SKM-1 (cell line): Measurements from ENCODE around the gene FNDC11.

ENCODE experiments used
- DNase-seq: peaks from one replicate; lab custom pipeline; 2025; ENCODE audit not compliant: unreplicated experiment; lab: John Stamatoyannopoulos, UW

FNDC11 gene

DNA sequence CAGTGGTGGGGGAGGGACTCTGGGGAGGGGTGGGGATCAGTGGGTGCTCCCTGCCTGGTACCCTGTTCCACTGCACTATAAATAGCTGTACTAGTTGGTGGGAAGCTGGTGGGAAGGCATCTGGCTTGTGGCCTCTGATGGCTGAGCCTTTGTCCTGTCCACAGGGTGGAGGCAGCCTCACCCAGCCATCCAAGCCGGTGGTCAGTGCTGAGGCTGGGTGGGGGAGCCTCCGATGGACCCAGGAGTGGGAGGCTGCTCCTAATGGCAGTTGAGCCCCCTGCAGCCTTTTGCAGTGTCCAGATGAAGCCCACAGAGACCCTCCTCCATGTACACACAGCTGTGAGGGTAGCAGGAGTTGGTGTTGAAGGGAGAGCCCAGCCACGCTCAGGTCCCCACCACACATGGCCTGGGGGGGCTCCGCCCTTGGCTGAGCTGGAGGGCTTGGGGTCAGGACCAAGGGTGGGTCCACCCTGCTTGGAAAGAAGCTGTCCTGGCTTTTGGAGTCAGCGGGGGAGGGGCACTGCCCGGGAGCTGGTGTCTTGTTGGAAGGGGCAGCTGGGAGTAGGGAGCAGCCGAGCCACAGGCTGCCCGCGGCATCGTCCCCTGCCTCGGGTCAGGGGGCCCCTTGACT is 30.9 kb upstream of the FNDC11 start:
- no peak for DNase-seq

DNA sequence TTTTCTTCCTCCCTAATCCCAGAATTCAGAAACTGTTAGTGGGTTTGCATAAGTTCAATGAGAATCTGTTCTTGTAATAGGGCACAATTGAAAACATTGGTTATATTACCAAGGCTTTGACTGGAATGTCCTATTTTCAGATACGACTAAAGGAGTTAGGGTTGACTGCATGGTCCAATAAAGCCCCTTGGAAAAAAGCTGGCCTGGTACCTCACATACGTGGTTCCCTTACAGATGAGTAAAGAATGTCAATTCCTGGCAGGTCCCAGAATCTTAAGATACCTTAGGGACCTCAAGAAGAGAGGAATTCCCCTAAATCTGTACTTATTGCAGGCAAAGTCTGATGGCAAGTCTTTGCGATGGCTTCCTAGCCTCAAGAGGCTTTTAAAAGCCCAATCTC is 28.8 kb upstream of the FNDC11 start:
- no peak for DNase-seq

DNA sequence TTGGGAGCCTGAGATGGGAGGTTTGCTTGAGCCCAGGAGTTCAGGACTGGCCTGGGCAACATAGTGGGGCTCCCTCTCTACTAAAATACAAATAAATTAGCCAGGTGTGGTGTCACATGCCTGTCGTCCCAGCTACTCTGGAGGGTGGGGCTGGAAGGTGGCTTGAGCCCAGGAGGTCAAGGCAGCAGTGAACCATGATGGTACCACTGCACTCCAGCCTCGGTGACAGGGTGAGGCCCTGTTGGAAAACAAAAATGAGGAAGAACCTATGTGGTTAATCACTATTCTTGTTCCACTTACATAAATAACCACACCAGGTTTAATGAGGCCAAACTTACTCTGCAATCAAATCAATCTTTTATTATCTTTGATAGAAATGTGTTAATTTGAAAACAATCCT is 28.0 kb upstream of the FNDC11 start:
- DNase-seq, result no peak

DNA sequence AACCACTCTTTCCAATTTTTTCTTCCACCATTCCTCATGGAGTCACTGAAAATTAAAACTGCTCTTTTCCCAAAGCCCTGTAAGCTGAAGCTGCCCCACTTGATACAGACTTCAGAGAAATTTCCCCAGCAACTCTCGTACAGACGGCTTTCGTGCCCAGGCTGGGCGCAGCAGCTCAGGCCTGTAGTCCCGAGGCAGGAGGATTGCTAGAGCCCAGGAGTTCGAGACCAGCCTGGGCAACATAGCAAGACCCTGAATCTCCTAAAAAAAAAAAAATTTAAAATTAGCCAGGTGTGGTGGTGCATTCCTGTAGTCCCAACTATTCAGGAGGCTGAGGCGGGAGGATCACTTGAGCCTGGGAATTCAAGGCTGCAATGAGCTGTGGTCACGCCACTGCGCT is 26.8 kb upstream of the FNDC11 start:
- DNase-seq, result no peak

DNA sequence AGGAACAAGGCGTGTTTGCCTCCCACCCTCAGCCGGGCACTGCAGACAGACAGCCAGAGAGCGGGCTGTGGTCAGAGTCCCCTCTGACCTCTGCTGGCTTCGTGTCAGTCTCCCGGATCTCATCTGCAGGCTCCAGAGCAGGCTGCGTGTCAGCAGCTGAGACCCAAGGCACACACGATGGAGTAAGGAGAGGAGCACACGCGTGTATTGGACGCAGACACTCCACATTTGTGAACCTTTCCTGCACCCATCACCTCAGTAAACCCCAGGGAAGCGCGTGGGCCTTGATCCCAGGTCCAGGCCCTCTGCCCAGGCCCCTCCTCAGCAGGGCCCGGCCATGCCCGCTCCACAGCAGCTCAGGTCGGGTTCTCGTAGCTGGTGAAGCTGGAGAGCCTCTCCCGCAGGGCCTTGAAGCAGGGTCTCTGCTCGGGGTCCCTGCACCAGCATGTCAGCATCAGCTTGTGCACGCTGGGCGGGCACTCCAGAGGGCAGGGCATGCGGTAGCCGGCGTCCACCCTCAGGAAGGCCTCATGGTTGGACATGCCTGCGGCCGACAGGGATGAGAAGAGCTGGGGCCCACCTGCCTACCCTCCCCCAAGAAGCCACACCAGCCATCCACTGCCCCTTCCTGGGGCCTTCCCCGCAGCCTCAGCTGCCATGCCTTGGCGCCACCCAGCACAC is 24.6 kb upstream of the FNDC11 start:
- DNase-seq, result no peak

DNA sequence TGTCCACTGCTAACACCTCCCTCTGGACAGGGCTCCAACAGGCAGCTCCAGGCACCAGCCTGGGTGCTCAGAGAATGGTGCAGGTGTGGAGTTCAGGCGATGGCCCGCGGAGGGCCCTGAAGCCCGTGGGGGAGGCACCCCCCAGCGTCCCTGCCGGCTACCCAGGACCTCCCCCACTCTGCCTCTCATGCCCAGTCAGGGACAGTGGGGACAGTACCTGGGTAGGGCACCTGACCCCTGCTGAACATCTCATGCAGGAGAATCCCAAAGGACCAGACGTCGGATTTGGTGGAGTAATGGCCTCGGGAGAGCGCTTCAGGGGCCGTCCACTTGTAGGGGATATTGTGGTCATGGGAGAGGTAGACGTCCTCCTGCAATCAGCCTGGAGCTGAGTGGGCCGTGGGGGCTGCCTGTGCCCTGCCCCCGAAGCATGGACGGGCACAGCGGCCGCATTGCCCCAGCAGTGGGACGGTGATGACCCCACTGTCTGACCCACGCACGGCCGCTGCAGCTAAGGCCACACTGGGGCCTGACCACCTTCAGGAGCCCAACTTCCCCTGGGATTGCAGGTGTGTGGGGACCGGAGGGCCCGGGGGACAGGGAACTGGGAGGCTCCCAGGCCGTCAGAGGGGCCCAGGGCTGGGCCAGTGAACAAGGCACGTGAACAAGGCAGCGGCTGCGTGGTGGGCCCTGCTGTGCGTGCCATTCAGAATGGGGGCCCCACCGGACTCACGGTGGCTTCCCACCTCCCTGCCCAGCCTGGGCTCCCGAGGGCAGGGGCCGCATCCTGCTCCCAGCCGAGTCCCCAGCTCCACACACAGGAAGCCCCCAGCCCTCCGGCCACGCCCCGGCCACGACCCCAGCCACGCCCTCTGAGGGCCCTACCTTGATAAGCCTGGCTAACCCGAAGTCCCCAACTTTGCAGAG is 23.8 kb upstream of the FNDC11 start:
- DNase-seq, result no peak

DNA sequence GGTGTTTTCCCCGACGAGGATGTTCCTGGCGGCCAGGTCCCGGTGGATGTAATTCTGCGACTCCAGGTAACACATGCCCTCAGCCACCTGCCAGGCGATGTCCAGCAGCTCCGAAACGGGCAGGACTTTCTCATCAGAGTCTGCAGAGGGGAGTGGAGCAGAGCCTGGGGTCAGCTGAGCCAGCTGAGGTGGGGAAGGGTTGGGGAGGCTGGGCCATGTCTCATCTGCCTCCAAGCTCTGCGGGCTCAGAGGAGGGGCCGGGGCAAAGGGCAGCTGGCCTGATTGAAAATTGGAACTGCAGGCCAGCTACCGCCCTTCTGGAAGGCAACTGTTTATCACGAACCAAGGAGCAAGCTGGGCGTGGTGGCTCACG is 23.2 kb upstream of the FNDC11 start:
- no peak for DNase-seq

DNA sequence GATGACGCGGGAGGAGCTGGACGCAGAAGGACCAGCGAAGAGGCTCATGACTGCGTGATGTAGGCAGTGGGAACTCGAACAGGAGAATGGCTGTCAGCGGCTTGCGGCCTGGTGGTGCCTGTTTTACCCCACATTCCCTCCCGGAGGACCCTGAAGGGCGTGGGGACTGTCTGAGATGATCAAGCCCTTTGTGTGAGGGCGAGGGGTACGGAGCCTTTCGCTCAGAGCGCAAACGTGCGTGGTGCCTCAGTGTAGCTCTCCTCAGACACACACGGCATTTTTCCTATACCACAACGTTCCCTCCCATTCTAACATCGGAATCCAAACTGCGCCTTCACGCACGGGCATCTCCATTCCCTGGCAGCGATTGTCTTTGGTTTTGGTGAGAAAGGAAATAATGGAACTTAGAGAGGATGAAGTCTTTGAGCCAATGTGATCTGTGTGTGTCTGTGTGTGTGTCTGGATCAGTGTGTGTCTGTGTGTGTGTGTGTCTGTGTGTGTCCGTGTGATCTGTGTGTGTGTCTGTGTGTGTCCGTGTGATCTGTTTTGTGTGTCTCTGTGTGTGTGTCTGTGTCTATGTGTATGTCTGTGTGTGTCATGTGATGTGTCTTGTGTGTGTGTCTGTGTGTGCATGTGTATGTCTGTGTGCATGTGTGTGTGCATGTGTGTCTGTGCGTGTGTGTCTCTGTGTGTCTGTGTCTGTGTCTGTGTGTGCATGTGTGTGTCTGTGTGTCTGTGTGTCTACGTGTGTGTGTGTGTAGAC is 22.1 kb upstream of the FNDC11 start:
- no peak for DNase-seq

DNA sequence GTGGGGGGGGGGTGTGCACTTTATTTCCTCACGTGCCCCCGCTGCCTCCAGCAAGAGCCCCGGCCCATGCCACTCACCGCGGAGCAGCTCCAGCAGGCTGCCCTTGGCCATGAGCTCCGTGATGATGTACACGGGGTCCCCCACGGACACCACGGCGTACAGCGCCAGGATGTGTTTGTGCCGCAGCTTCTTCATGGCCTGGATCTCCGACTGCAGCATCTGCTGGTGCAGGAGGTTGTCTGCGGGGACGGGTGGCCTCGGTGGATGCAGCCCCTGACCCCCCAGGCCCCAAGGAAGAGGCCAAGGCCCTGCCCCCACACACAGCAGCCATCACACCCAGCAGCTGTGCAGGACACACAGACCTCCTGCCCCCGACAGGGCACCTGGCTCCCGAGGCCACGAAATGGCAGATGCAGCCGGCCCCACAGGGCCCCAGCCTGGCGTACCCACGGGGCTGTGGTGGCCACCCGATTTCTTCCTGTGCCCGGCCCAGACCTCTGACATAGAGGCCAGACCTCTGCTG is 21.4 kb upstream of the FNDC11 start:
- DNase-seq, result no peak

DNA sequence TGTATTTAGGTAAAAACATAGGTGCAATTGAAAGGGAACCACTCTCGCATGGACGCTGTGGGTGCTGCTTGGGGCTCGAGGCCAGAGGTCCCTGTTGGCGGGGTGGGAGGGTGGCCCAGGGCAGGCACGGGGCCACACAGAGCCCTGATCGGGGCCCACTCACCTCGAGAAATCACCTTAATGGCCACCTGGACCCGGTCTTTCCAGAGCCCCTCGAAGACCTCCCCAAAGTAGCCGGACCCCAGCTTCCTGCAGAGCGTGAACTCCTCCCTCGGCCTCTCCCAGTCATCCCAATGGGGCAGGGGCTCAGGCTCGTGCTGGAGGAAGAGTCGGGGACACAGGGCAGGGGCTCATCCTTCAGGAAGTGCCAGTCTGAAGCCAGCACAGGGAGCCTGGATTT is 20.6 kb upstream of the FNDC11 start:
- DNase-seq, result no peak

DNA sequence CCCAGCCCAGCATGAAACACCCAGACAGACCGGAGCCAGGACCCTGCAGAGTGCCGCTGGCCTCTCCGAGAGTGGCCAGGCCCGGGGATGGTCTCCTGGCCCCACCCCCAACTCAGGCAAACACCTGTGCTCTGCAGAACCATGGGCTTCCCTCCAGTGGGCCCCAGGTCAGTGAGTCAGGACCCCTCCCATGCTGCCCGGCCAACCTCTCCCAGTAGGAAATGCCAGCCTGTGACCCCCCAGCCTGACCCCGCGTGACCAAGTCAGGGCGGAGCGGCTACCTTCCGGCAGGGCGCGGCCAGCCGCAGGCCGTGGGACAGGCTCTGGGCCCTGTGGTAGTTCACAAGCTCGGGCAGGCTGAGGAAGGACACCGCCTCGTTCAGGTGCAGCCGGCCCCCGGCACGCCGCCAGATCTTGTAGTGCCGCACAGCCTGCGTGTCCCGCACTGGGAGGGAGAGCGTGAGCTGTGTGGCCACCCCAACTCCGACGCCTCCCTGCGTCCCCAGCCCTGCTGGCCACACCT is 20.0 kb upstream of the FNDC11 start:
- no peak for DNase-seq

DNA sequence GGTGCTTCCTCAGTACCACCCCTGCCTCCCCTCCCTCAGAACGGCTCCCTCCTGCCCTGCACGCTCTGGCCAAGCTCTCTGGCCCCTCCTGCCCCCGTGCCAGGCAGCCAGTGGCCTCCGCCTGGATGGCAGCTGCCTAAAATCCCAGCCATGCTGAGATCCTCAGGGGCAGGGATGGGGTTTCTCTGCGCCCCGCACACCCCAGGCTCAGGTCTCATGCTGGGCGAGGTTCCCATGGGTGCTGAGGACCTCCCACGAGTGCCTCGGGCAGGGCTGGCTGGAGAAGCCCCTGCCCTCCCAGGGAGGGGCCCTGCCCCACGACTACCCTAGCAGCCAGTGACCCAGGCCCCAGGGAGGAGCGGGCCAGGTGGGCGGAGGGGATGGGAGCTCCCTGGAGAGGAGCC is 19.5 kb upstream of the FNDC11 start:
- no peak for DNase-seq

DNA sequence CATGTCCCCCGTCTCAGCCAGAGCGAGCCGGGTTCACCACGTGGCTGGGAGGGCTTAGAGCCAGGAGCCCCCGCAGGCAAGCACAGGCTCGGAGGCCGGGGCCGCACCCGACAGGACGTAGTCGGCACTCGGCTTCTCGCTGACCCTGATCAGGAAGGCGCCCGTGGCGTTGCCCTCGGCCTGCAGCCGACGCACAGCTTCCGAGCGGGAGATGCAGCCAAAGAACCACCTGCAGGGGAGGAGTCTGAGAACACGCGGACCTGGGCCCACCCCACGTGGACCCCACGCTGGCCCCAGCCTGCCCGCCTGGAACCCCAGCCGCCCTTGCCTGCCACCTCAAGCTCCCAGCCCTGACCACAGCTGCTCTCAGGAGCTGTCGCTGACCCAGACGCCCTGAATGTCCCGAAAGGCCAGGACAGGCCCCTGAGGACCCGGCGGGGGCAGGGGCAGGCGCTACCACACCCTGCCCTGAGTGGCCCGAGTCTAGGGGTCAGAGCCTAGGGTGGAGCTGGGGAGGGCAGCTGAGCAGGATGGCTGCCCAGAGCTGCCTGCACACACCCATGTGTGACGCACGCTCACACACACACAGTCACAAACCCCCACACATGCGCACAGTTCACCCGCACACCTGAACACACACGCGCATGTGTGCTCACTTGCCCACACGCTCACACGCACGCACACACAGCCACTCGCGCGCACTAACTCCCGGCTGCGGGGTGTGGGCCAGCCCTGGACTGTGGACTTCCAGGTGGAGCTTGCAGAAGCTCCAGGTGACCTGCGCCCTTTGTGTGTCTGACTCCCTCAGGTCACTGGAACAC is 18.9 kb upstream of the FNDC11 start:
- DNase-seq, result no peak

DNA sequence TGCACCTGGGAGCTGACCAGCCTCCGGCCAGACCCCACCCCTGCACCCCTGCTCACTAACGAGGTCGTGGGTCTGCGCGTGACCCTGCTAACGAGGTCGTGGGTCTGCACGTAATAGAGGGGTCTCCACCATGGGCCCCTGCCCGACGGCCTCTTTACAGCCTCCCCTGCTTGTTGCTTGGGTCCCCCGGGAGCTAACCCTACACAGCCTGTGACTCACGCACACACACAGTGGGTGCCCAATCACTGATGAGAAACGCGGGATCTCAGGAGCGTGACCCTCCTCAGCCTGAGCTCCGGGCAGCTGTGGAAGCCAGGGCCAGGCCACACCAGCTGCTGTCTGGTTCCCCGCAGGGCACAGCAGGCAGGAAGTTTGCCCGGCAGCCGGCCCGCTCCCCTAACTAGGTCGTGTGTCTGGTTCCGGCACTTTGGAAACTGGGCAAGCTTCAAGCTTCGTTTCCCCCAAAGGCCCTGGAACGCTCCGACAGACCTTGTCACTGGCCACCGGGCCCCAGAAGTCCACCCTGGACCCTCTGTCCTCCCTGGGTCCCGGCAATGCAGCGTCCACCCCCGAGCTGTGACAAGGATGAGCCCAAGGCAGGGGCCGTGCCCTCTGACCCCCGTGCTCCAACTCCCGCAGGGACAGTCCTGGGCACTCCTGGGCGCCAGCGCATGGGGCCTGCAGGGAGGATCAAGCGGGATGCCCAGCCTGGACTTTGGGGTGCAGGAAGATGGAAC is 17.6 kb upstream of the FNDC11 start:
- no peak for DNase-seq

DNA sequence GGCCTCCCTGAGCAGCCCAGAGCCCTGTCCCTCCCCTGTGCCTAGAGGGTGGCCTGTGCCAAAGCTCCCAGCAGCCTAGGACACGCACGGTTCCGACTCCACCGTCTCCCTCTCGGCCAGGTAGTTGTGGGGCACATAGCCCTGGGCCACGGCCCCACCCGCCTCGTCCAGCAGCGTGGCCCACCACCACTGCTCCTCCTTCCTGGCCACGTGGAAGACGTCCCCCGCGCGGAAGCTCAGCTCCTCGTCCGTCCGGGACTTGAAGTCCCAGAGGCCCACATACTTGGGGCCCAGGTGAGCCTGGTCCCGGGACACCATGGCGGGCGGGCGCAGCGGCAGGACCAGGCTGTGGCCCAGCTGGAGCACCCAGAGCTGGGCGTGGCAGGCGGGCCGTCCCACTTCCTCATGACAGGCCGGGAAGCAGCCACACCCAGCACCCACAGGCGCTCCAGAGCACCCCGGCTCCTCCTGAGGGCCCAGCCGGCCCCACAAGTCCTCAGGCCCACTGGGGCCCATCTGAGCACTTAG is 16.9 kb upstream of the FNDC11 start, which contains the start of gene PTK6:
PTK6 (minus strand) TSS at position 380 of the 528 bp plus-strand sequence; CDS start at position 318, 62 bp downstream.
- DNase-seq, result no peak

DNA sequence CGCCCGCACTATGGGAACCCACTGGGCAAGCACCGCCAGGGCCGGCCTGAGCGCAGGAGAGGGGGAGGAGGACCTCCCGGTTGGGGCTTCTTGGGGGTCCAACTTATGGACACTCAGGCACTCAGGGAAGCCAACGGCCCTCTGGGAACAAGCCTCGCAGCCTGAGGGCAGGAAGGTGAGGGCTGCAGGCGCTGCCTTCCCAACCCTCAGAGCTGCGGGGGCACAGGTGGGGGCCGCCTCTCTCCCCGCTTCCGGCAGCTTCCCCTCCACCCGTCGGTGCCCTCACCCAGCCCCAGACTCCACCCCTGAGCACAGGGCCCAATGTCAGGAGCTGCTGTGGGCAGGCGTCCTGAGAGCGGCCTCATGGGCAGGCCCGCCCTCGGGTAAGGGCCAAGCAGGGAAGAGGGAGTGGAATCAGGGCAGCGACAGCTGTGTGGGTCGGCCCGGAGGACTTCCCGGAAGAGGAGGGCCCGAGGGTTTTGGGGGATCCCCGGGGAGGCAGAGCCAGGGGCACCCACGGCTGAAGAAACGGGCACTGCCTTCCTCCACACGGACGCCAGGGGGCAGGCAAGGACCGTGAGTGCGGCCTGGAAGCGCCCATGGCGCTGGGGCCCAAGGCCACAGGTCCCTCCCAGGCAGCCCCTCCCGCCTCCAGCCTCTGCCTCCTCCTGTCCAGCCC is 16.3 kb upstream of the FNDC11 start:
- peak; percentile 75 for DNase-seq

DNA sequence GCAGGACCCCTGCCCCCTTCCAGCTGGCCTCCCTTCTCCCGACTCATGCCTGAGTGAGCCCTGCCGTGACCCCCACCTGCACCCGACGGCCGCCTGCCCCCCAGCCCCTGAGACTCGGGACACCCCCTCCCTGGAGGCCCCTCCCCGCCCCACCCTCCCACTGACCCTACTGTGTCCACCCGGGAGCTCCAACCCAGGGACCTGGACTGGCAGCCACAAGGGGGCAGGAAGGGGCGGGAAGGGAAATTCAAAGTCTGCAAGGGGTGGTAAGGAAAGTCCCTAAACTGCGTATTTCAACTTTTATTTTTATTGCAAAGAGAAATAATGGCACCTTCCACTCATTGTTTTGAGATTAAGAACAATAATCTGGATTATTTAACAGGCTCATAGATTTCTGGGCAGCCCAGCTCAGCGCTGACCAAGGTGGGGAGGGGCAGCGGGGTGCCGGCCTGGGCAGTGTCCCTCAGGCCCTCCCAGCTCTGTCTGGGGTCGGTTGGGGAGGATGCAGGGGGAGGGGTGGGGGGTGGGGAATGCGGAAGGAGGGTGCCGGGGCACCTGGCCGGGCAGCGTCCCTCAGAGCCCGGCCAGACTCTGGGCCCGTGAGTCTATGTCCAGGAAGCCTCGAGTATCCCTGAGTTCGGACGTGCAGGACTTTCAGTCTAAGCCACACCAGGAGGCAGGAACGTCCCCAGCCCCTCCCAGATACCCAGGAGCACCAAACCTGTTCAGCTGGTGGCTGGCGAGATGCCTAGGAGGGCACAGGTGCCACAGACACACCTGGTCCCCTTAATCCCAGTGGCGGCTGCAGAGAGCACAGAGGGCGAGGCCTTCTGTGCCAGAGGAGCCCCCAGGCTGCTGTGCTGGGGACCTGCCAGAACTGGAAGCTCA is 15.5 kb upstream of the FNDC11 start:
- no peak for DNase-seq
